K562 (cell line): ENCODE results near the gene ELP5. TPM values are rescaled to one million over a fixed set of nuclear protein-coding genes. Genes with fewer than 3 reads are reported as not detected.

Source experiments
- HNRNPLL ChIP-seq: fragments of 200-400 bp; formaldehyde crosslinking; IDR thresholded peaks from 2 replicates; pipeline ENCODE4 v1.6.1; 2017; ENCODE audit warnings: low read length, low read depth, mild to moderate bottlenecking; ENCODE audit not compliant: poor library complexity, severe bottlenecking
- KDM1A ChIP-seq, 2 experiments: fragments of 450-650 bp; IDR thresholded peaks; 2 replicates each; pipeline ENCODE4 v1.6.1; 2016; ENCODE audit warnings: mild to moderate bottlenecking in 2 of 2
- KDM4B ChIP-seq, 2 experiments: fragments of 450-650 bp in 1 of 2; sonication (generic) in 1 of 2; IDR thresholded peaks; 2 replicates each; pipeline ENCODE4 v1.6.1; 2016 to 2017; ENCODE audit warnings: borderline replicate concordance in 2 of 2, antibody characterized with exemption in 1 of 2, low read depth in 1 of 2, mild to moderate bottlenecking in 1 of 2
- RCOR1 ChIP-seq, 2 experiments: IDR thresholded peaks; 2 replicates each; pipeline ENCODE4 v1.6.1; 2012; ENCODE audit warnings: low read depth in 2 of 2, low read length in 2 of 2, borderline replicate concordance in 1 of 2, improper control_type of control experiment in 1 of 2
- RUNX1 ChIP-seq: sonication (generic); IDR thresholded peaks from 2 replicates; pipeline ENCODE4 v1.6.1; 2016; ENCODE audit warnings: antibody characterized with exemption, low read depth
- SPI1 ChIP-seq: IDR thresholded peaks from 2 replicates; pipeline ENCODE4 v1.6.1; 2011; ENCODE audit warnings: low read depth, low read length, control low read depth, borderline replicate concordance
- TAF15 ChIP-seq: fragments of 200-400 bp; formaldehyde crosslinking; IDR thresholded peaks from 2 replicates; pipeline ENCODE4 v1.6.1; 2017; ENCODE audit warnings: mild to moderate bottlenecking, low read depth, low read length, moderate library complexity
- TFE3 ChIP-seq: fragments of 450-650 bp; formaldehyde crosslinking; IDR thresholded peaks from 2 replicates; pipeline ENCODE4 v1.4.0; 2020; ENCODE audit warnings: mild to moderate bottlenecking, mixed read lengths
- ZFP1 ChIP-seq: fragments of 450-650 bp; formaldehyde crosslinking; IDR thresholded peaks from 2 replicates; pipeline ENCODE4 v1.4.0; 2020; ENCODE audit warnings: mild to moderate bottlenecking, mixed read lengths
- ZNF507 ChIP-seq: conservative IDR thresholded peaks from 2 replicates; pipeline ENCODE4 v1.6.1; 2017; ENCODE audit warnings: missing genetic modification characterization, missing compliant biosample characterization
- polyA plus RNA-seq, 8 experiments: library from polyadenylated mRNA; depleted of rRNA in 4 of 8; stranded (reverse) in 5 of 8; unstranded in 3 of 8; fragments of >200 nt; fragmentation: Nextera tagmentation in 2 of 8; fragmentation: Illumina TruSeq in 1 of 8; extraction: Ambion mirVana in 2 of 8; extraction: Trizol in 1 of 8; gene quantifications; 2 replicates each; pipeline versions ENCODE4 v1.2.1 to v1.2.3, GENCODE V29; 2011 to 2014; ENCODE audit warnings: inconsistent platforms in 1 of 8, missing spikeins in 1 of 8
- total RNA-seq, 7 experiments: library from RNA; depleted of rRNA in 6 of 7; stranded (reverse); fragments of >200 nt in 6 of 7; fragmentation: Illumina TruSeq in 2 of 7; extraction: Trizol in 2 of 7; gene quantifications; 2 replicates each; pipeline versions ENCODE4 v1.2.1 to v1.2.3, GENCODE V29; 2011 to 2021; ENCODE audit warnings: low replicate concordance in 1 of 7
- TF ChIP-seq, protein P1 (sequence below): sonication (generic); formaldehyde crosslinking; IDR thresholded peaks from 2 replicates; pipeline ENCODE4 v1.8.1; 2022; ENCODE audit warnings: missing genetic modification reagents
- TF ChIP-seq, protein P2 (sequence below): fragments of 450-650 bp; IDR thresholded peaks from 2 replicates; pipeline ENCODE4 v1.6.1; 2016; ENCODE audit warnings: low read depth
- TF ChIP-seq, protein P3 (sequence below): fragments of 250-450 bp; sonication (Bioruptor Pico); IDR thresholded peaks from 2 replicates; pipeline ENCODE4 v1.8.0; 2021; ENCODE audit warnings: moderate library complexity, mild to moderate bottlenecking, inconsistent platforms

Gene ELP5
- total and polyA plus RNA-seq, 9 of the 15 experiments (the other 6 are each of a cell fraction or from before 2014, with no cell fraction given), result 25.7 to 77.9 (median 52.9) TPM

DNA sequence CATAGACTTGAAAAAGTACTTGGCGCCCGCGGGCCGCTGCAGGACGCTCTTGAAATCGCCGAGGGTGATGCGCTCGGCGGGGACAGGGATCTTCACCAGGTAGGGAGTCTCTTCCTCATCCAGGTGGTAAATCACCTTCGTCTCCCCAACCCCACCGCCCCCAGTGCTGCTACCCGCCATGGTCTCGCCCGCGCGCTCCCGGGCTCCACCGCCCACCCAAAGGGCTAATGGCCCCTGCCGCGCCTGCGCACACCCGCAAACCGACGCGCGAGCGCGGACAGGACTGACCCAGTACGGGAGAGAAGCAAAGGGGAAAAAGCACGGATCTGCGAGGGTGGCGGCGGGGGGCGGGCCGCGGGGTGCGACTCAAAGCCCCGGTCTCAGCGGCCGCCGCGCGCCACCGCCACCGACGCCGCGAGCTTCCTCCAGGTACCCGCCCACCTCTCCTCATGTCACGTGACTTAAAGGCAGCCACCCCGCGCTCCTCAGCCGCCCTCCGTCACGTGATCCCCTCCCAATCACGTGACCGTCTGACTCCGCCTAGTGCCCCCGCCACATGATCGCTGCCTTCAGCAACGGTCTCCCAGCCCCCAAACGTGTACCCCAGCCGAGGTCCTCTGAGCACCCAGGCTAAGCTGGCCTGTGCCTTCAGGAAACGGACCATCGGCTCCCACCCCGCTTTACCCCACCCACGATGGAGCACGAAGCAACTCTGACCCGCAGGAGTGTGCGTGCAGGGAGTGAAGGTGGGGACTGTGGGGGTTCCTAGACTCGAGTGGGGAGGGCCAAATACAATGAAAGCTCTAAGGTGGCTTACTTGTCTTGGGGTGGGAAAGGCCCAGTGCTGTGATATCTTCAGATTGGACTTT lies 17.7 kb upstream of the ELP5 start, which contains the start of gene DVL2 (continued):
- TF ChIP-seq ZFP1 (CRISPR knock-in tag) (peak; percentile 67; the same call in 1 of the 2 replicates), SPI1 (no peak), TFE3 (CRISPR knock-in tag) (peak; percentile 100), KDM4B (IDR thresholded peaks at IDR 0.05; ENCODE audit: borderline replicate concordance in 2 of 2, low read depth in 1 of 2) (peak in 1 of 2 experiments; percentile 85; a peak in 1 of 4 replicates), ZNF507 (tag) (no peak), TAF15 (no peak), HNRNPLL (no peak), RUNX1 (peak; percentile 56; the same call in 1 of the 2 replicates), KDM1A (IDR thresholded peaks at IDR 0.05) (no peak), RCOR1 (IDR thresholded peaks at IDR 0.05; ENCODE audit: borderline replicate concordance in 1 of 2, low read depth in 2 of 2, low read length in 2 of 2) (peak in 1 of 2 experiments; percentile 73; a peak in 1 of 4 replicates)
- TF ChIP-seq, protein P1, sequence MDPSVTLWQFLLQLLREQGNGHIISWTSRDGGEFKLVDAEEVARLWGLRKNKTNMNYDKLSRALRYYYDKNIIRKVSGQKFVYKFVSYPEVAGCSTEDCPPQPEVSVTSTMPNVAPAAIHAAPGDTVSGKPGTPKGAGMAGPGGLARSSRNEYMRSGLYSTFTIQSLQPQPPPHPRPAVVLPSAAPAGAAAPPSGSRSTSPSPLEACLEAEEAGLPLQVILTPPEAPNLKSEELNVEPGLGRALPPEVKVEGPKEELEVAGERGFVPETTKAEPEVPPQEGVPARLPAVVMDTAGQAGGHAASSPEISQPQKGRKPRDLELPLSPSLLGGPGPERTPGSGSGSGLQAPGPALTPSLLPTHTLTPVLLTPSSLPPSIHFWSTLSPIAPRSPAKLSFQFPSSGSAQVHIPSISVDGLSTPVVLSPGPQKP (CRISPR knock-in tag), result no peak
- TF ChIP-seq, protein P2, sequence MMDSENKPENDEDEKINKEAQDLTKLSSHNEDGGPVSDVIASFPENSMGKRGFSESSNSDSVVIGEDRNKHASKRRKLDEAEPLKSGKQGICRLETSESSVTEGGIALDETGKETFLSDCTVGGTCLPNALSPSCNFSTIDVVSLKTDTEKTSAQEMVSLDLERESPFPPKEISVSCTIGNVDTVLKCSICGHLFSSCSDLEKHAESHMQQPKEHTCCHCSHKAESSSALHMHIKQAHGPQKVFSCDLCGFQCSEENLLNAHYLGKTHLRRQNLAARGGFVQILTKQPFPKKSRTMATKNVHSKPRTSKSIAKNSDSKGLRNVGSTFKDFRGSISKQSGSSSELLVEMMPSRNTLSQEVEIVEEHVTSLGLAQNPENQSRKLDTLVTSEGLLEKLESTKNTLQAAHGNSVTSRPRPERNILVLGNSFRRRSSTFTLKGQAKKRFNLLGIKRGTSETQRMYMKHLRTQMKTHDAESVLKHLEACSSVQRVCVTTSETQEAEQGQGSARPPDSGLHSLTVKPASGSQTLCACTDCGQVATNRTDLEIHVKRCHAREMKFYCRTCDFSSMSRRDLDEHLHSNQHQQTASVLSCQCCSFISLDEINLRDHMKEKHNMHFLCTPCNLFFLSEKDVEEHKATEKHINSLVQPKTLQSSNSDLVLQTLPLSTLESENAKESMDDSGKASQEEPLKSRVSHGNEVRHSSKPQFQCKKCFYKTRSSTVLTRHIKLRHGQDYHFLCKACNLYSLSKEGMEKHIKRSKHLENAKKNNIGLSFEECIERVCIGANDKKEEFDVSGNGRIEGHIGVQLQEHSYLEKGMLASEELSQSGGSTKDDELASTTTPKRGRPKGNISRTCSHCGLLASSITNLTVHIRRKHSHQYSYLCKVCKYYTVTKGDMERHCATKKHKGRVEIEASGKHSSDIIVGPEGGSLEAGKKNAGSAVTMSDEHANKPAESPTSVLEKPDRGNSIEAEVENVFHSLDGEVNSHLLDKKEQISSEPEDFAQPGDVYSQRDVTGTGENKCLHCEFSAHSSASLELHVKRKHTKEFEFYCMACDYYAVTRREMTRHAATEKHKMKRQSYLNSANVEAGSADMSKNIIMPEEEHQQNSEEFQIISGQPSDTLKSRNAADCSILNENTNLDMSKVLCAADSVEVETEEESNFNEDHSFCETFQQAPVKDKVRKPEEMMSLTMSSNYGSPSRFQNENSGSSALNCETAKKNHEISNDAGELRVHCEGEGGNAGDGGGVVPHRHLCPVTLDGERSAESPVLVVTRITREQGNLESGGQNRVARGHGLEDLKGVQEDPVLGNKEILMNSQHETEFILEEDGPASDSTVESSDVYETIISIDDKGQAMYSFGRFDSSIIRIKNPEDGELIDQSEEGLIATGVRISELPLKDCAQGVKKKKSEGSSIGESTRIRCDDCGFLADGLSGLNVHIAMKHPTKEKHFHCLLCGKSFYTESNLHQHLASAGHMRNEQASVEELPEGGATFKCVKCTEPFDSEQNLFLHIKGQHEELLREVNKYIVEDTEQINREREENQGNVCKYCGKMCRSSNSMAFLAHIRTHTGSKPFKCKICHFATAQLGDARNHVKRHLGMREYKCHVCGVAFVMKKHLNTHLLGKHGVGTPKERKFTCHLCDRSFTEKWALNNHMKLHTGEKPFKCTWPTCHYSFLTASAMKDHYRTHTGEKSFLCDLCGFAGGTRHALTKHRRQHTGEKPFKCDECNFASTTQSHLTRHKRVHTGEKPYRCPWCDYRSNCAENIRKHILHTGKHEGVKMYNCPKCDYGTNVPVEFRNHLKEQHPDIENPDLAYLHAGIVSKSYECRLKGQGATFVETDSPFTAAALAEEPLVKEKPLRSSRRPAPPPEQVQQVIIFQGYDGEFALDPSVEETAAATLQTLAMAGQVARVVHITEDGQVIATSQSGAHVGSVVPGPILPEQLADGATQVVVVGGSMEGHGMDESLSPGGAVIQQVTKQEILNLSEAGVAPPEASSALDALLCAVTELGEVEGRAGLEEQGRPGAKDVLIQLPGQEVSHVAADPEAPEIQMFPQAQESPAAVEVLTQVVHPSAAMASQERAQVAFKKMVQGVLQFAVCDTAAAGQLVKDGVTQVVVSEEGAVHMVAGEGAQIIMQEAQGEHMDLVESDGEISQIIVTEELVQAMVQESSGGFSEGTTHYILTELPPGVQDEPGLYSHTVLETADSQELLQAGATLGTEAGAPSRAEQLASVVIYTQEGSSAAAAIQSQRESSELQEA, result no peak
- TF ChIP-seq, protein P3, sequence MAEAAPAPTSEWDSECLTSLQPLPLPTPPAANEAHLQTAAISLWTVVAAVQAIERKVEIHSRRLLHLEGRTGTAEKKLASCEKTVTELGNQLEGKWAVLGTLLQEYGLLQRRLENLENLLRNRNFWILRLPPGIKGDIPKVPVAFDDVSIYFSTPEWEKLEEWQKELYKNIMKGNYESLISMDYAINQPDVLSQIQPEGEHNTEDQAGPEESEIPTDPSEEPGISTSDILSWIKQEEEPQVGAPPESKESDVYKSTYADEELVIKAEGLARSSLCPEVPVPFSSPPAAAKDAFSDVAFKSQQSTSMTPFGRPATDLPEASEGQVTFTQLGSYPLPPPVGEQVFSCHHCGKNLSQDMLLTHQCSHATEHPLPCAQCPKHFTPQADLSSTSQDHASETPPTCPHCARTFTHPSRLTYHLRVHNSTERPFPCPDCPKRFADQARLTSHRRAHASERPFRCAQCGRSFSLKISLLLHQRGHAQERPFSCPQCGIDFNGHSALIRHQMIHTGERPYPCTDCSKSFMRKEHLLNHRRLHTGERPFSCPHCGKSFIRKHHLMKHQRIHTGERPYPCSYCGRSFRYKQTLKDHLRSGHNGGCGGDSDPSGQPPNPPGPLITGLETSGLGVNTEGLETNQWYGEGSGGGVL (CRISPR knock-in tag), result no peak
